ENCODE data around the gene ST6GAL1. TPM values are rescaled to one million over a fixed set of nuclear protein-coding genes. Genes with fewer than 3 reads are reported as not detected.
"Not testable (repeated sequence)": the region's sequence is repeated elsewhere in the genome, so short reads cannot be mapped to it uniquely, and the experiment has no call there.

Gene ST6GAL1
- total RNA-seq, 2 donors from 2014 or later = 57.3 to 62.6 TPM

- DNase-seq = no peak
- intact Hi-C loops (cut with DNase I, micrococcal nuclease) = no loop called here
- ATAC-seq = peak; percentile 26
Observed at GRCh38 chr3:186985661-186986364, 55.5 kb downstream of the ST6GAL1 start.

GRCh38 chr3:186986406-186986805 is 56.1 kb downstream of the ST6GAL1 start:
- ATAC-seq = no peak
- intact Hi-C loops (cut with DNase I, micrococcal nuclease) = no loop called here
- no peak for DNase-seq

GRCh38 chr3:186986816-186987215 is 56.5 kb downstream of the ST6GAL1 start:
- intact Hi-C loops (cut with DNase I, micrococcal nuclease) = no loop called here

GRCh38 chr3:186988806-186989205 is 58.5 kb downstream of the ST6GAL1 start:
- intact Hi-C loops (cut with DNase I, micrococcal nuclease) = no loop called here
- no peak for DNase-seq
- ATAC-seq = no peak

More at GRCh38 chr3:186986816-186987215, 56.5 kb downstream of the ST6GAL1 start:
- no peak for DNase-seq
- ATAC-seq = no peak

GRCh38 chr3:186989429-186989828 is 59.1 kb downstream of the ST6GAL1 start:
- ATAC-seq = no peak
- DNase-seq = no peak
- intact Hi-C loops (cut with DNase I, micrococcal nuclease) = no loop called here

- ATAC-seq = no peak
- no peak for DNase-seq
- intact Hi-C loops (cut with DNase I, micrococcal nuclease) = no loop called here
Observed at GRCh38 chr3:186990277-186990676, 60.0 kb downstream of the ST6GAL1 start.

GRCh38 chr3:186990878-186991308 is 60.6 kb downstream of the ST6GAL1 start:
- DNase-seq = no peak
- ATAC-seq = no peak
- intact Hi-C loops (cut with DNase I, micrococcal nuclease) = no loop called here

- no peak for DNase-seq
- intact Hi-C loops (cut with DNase I, micrococcal nuclease) = no loop called here
Observed at GRCh38 chr3:186991470-186991869, 61.1 kb downstream of the ST6GAL1 start.

GRCh38 chr3:186992096-186992495 is 61.8 kb downstream of the ST6GAL1 start:
- DNase-seq; ATAC-seq; intact Hi-C loops (cut with DNase I, micrococcal nuclease): not testable (repeated sequence)

More at GRCh38 chr3:186991470-186991869, 61.1 kb downstream of the ST6GAL1 start:
- ATAC-seq = no peak

- DNase-seq = no peak
- intact Hi-C loops (cut with DNase I, micrococcal nuclease) = no loop called here
Observed at GRCh38 chr3:186993210-186993782, 63.0 kb downstream of the ST6GAL1 start.

GRCh38 chr3:186994000-186994955 is 64.0 kb downstream of the ST6GAL1 start:
- no peak for ATAC-seq
- intact Hi-C loops (cut with DNase I, micrococcal nuclease) = no loop called here
- no peak for DNase-seq

More at GRCh38 chr3:186993210-186993782, 63.0 kb downstream of the ST6GAL1 start:
- no peak for ATAC-seq

GRCh38 chr3:186996356-186996755 is 66.0 kb downstream of the ST6GAL1 start:
- intact Hi-C loops (cut with DNase I, micrococcal nuclease) = no loop called here
- ATAC-seq (no peak), DNase-seq (peak in 1 of 2 donors; percentile 38)

- no peak for ATAC-seq
- intact Hi-C loops (cut with DNase I, micrococcal nuclease) = no loop called here
- no peak for DNase-seq
Observed at GRCh38 chr3:186997061-186997460, 66.7 kb downstream of the ST6GAL1 start.

GRCh38 chr3:186997473-186997939 is 67.2 kb downstream of the ST6GAL1 start:
- intact Hi-C loops (cut with DNase I, micrococcal nuclease) = no loop called here
- no peak for ATAC-seq
- no peak for DNase-seq

GRCh38 chr3:186998937-186999368 is 68.6 kb downstream of the ST6GAL1 start:
- no peak for ATAC-seq
- DNase-seq = no peak
- intact Hi-C loops (cut with DNase I, micrococcal nuclease) = no loop called here

- ATAC-seq = no peak
Observed at GRCh38 chr3:187000711-187001151, 70.4 kb downstream of the ST6GAL1 start.

GRCh38 chr3:187002915-187003314 is 72.6 kb downstream of the ST6GAL1 start:
- DNase-seq (no peak), ATAC-seq (no peak)
- intact Hi-C loops (cut with DNase I, micrococcal nuclease) = no loop called here

More at GRCh38 chr3:187000711-187001151, 70.4 kb downstream of the ST6GAL1 start:
- intact Hi-C loops (cut with DNase I, micrococcal nuclease) = no loop called here
- no peak for DNase-seq

- intact Hi-C loops (cut with DNase I, micrococcal nuclease) = no loop called here
Observed at GRCh38 chr3:187005827-187006481, 75.6 kb downstream of the ST6GAL1 start.

More at GRCh38 chr3:187005827-187006481, 75.6 kb downstream of the ST6GAL1 start:
- DNase-seq = no peak
- no peak for ATAC-seq
